Natural killer cell (primary cell): Measurements from ENCODE around the gene CCR1. TPM values are rescaled to one million over a fixed set of nuclear protein-coding genes. Genes with fewer than 3 reads are reported as not detected.

Source experiments
- ATAC-seq, 3 donors: fragments of 150-1000 bp in 2 of 3; fragments of 200-7000 bp in 1 of 3; cut with Tn5 transposase; 1 replicate in 1 of 3; 2 replicates in 2 of 3; pipeline ENCODE4 v1.10.0; 2021; ENCODE audit warnings: mild to moderate bottlenecking in 2 of 3, moderate library complexity in 2 of 3
- DNase-seq, 2 donors: peaks; one replicate each; pipeline versions ENCODE4 v3.0.0 to v3.0.0-alpha.2; 2013 to 2021; ENCODE audit warnings: mixed read lengths in 1 of 2
- H3K27ac ChIP-seq: one replicate; pipeline ENCODE4 v1.5.1; 2013; ENCODE audit warnings: mild to moderate bottlenecking, low read length
- H3K27me3 ChIP-seq: one replicate; pipeline ENCODE4 v1.6.1; 2013; ENCODE audit warnings: low read length; ENCODE audit not compliant: control insufficient read depth, insufficient read depth
- H3K36me3 ChIP-seq: one replicate; pipeline ENCODE4 v1.6.1; 2013; ENCODE audit warnings: low read length; ENCODE audit not compliant: control insufficient read depth, insufficient read depth
- H3K4me1 ChIP-seq: one replicate; pipeline ENCODE4 v1.6.1; 2013; ENCODE audit warnings: low read length; ENCODE audit not compliant: control insufficient read depth, insufficient read depth
- H3K4me3 ChIP-seq: one replicate; pipeline ENCODE4 v1.5.1; 2013; ENCODE audit warnings: low read length
- H3K9me3 ChIP-seq: one replicate; pipeline ENCODE4 v1.6.1; 2013; ENCODE audit warnings: low read length; ENCODE audit not compliant: control insufficient read depth, insufficient read depth
- H3K27ac Mint-ChIP-seq, 2 donors: one replicate each; pipeline ENCODE4 v1.8.0; 2022; ENCODE audit warnings: mild to moderate bottlenecking in 2 of 2, mixed read lengths in 2 of 2, moderate library complexity in 1 of 2
- H3K27me3 Mint-ChIP-seq, 2 donors: one replicate each; pipeline ENCODE4 v1.8.0; 2022; ENCODE audit warnings: low read depth in 2 of 2, mixed read lengths in 2 of 2
- H3K36me3 Mint-ChIP-seq: one replicate; pipeline ENCODE4 v1.8.0; 2022; ENCODE audit warnings: mixed read lengths
- H3K4me1 Mint-ChIP-seq, 2 donors: one replicate each; pipeline ENCODE4 v1.8.0; 2022; ENCODE audit warnings: mixed read lengths in 2 of 2
- H3K4me3 Mint-ChIP-seq: one replicate; pipeline ENCODE4 v1.8.0; 2022; ENCODE audit warnings: mild to moderate bottlenecking, moderate library complexity, mixed read lengths
- H3K9me3 Mint-ChIP-seq, 2 donors: one replicate each; pipeline ENCODE4 v1.8.0; 2022; ENCODE audit warnings: mixed read lengths in 2 of 2
- CTCF ChIP-seq: fragments of 200-600 bp; IDR thresholded peaks from one replicate; pipeline ENCODE4 v1.8.0; 2022; ENCODE audit warnings: antibody characterized with exemption
- WGBS: methylation state at CpG from one replicate; pipeline ENCODE4 v1.1.7; 2013; ENCODE audit warnings: missing lambda C conversion rate; ENCODE audit not compliant: insufficient coverage; 5-methylcytosine and 5-hydroxymethylcytosine counted together
- intact Hi-C: fragments of 100-400 bp; cut with micrococcal nuclease; formaldehyde crosslinking; loops from one replicate; pipeline ENCODE4 v1.14.2; 2022
- total RNA-seq, 4 donors: library from RNA; stranded (reverse); fragments of 120-200 nt in 1 of 4; gene quantifications; one replicate each; pipeline versions ENCODE4 v1.2.3 to v1.2.4, GENCODE V29; 2013 to 2022

Gene CCR1
- total RNA-seq, 3 donors from 2014 or later (not counting 1 experiment from before 2014, with no cell fraction given): 2.1 to 26.0 (median 3.8) TPM

GRCh38 chr3:46222435-46223161, 14.5 kb upstream of the CCR1 start:
- Mint-ChIP-seq H3K27ac (no peak overlapping the region), H3K4me3 (no peak overlapping the region)
- no peaks in the 10 kb centered on the region for H3K27me3 ChIP-seq

GRCh38 chr3:46221938-46222337, 13.8 kb upstream of the CCR1 start:
- H3K36me3 Mint-ChIP-seq: no peaks in the 10 kb centered on the region
- ATAC-seq: no peak
- no peak overlapping the region for H3K27ac ChIP-seq

More at GRCh38 chr3:46222435-46223161, 14.5 kb upstream of the CCR1 start:
- H3K4me3 ChIP-seq: no peak overlapping the region
- H3K9me3 ChIP-seq: no peaks in the 10 kb centered on the region
- Mint-ChIP-seq H3K4me1 (peaks cover 0 to 9% of the 10 kb centered on the region in 2 donors), H3K27me3 (peaks cover 8 to 9% of the 10 kb centered on the region in 2 donors), H3K9me3 (no peaks in the 10 kb centered on the region), H3K36me3 (no peaks in the 10 kb centered on the region)
- H3K36me3 ChIP-seq: no peaks in the 10 kb centered on the region
- H3K4me1 ChIP-seq: peaks cover 18% of the 10 kb centered on the region
- ATAC-seq: no peak
- no peak overlapping the region for H3K27ac ChIP-seq
- no peak for TF ChIP-seq CTCF
- WGBS: 59% methylated on average over 7 of the region's 7 CpGs
- intact Hi-C loops: no loop called here
- DNase-seq: no peak

GRCh38 chr3:46221391-46221790, 13.3 kb upstream of the CCR1 start:
- Histone ChIP-seq H3K27ac (no peak overlapping the region), H3K4me3 (no peak overlapping the region), H3K9me3 (no peaks in the 10 kb centered on the region), H3K4me1 (peaks cover 18% of the 10 kb centered on the region), H3K36me3 (no peaks in the 10 kb centered on the region), H3K27me3 (no peaks in the 10 kb centered on the region)
- DNase-seq (no peak), ATAC-seq (no peak)
- Mint-ChIP-seq H3K27me3 (peaks cover 3 to 6% of the 10 kb centered on the region in 2 donors), H3K27ac (peak overlapping the region in 1 of 2 donors; percentile 18), H3K4me3 (no peak overlapping the region), H3K36me3 (no peaks in the 10 kb centered on the region), H3K9me3 (no peaks in the 10 kb centered on the region), H3K4me1 (peaks cover 0 to 9% of the 10 kb centered on the region in 2 donors)
- intact Hi-C loops: no loop called here
- WGBS: 33% methylated on average over 3 of the region's 4 CpGs
- no peak for TF ChIP-seq CTCF

More at GRCh38 chr3:46221938-46222337, 13.8 kb upstream of the CCR1 start:
- Mint-ChIP-seq H3K9me3 (no peaks in the 10 kb centered on the region), H3K4me3 (no peak overlapping the region), H3K4me1 (peaks cover 0 to 9% of the 10 kb centered on the region in 2 donors), H3K27me3 (peaks cover 8 to 9% of the 10 kb centered on the region in 2 donors), H3K27ac (peak overlapping the region in 1 of 2 donors; percentile 18)
- no peak for DNase-seq
- Histone ChIP-seq H3K27me3 (no peaks in the 10 kb centered on the region), H3K4me3 (no peak overlapping the region), H3K36me3 (no peaks in the 10 kb centered on the region), H3K4me1 (peaks cover 18% of the 10 kb centered on the region), H3K9me3 (no peaks in the 10 kb centered on the region)
- intact Hi-C loops: no loop called here
- no peak for TF ChIP-seq CTCF
- 43% methylated on average over 1 of the region's 1 CpG for WGBS
